Stimulated activated CD8-positive, alpha-beta memory T cell treated with anti-CD3 and anti-CD28 coated beads, Interleukin-15, amount 100 ng/mL, for 1 hour (primary cell): ENCODE data around the gene KIF20B.
"Not testable (repeated sequence)": the region's sequence is repeated elsewhere in the genome, so short reads cannot be mapped to it uniquely, and the experiment has no call there.

Experiments
- DNase-seq: peaks from one replicate; pipeline ENCODE4 v3.0.0-alpha.2; 2020; ENCODE audit warnings: low read depth

The KIF20B gene

DNA sequence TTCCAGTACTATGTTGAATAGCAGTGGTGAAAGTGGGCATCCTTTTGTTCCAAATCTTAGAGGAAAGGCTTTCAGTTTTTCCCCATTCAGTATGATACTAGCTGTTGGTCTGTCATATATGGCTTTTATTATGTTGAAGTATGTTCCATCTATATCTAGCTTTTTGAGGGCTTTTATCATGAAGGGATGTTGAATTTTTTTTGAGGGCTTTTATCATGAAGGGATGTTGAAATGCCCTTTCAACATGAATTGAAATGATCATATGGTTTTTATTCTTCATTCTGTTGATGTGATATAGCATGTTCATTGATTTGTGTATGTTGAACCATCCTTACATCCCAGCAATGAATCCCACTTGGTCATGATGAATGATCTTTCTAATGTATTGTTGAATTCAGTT, 75.3 kb downstream of the KIF20B start:
- DNase-seq, result no peak

DNA sequence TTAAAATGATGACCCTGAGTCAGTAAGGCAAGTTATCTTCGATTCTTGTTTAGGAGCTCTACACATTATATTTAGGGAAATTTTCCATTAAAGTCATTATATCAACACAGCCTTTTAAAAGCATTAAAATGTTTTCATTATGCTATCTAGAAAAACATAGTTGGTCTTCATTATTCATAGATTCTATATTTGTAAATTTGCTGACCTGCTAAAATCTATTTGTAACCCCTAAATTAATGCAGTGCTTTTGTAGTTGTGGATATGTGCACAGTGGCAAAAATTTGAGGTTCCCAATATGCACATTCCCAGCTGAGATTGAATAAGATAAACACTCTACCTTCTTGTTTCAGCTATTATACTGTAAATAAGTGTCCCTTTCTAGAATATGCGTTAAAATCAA, 81.1 kb downstream of the KIF20B start:
- DNase-seq, result no peak

DNA sequence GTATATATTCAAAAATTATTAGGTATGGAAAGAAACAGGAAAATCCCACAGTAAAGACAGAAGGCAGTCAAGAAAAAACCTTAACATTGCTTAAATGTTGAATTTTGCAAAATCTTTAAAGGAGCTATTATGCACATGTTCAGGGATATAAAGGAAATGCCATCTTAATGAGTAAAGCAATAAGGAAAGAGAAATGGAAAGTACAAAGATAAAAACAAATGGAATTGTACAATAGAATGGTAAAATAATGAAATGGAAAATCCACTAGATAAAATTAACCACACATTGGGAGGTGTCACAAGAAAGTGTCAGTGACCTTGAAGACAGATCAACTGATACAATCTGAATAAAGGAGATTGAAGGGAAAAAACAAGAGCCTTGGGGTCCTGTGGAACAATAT, 82.0 kb downstream of the KIF20B start:
- no peak for DNase-seq

DNA sequence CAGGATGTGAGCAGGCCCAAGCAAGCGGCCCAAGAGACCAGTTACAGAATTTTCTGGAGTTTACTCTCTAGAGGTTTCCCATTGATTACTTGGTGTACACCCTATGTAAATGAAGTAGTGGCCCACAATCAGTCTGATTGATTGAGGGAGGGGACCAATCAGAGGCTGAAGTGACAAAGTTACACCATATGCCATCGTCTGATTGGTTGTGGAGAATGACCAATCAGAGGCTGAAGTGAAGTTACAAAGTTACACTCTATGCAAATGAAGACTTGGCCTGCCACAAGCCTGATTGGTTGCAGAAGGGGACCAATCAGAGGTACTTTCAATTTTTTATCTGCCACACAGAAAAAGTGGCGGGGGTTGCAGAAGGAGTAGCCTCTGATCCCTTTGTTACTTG, 83.7 kb downstream of the KIF20B start:
- DNase-seq, result no peak

DNA sequence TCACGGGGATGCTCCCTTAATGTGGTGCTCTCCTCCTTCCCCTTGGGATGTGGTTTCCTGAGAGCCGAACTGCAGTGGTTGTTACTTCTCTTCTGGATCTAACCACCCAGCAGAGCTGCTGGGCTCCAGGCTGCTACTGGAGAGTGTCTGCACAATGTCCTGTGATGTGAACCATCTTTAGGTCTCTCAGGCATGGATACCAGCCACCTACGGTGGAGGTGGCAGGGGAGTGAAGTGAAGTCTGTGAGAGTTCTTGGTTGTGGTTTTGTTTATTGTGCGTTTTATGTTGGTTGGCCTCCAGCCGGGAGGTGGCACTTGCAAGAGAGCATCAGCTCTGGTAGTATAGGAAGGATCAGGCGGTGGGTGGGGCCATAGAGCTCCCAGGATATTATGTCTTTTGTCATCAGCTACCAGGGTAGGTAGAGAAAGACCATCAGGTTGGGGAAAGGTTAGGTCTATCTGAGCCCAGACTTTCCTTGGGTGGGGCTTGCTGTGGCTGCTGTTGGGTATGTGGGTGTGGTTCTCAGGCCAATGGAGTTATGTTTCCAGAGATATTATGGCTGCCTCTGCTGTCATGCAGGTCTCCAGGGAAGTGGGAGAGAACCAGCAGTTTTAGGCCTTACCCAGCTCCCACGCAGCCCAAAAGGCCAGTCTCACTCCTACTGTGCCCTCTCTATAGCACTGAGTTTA, 87.9 kb downstream of the KIF20B start:
- DNase-seq, result no peak

DNA sequence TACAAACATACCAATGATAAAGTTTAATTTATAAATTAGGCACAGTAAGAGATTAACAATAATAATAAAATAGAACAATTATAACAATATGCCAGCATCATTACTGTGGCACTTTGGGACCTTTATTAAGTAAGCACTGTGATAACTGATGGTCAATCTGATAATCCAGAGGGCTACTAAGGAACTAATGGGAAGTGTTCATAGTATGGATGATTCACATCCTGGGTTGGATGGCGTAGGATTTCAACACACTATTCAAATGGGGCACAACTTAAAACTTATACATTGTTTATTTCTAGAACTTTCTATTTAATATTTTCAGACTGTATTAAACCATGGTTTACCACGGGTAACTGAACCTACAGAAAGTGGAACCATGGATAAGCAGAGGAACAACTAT, 90.8 kb downstream of the KIF20B start:
- DNase-seq, result no peak

DNA sequence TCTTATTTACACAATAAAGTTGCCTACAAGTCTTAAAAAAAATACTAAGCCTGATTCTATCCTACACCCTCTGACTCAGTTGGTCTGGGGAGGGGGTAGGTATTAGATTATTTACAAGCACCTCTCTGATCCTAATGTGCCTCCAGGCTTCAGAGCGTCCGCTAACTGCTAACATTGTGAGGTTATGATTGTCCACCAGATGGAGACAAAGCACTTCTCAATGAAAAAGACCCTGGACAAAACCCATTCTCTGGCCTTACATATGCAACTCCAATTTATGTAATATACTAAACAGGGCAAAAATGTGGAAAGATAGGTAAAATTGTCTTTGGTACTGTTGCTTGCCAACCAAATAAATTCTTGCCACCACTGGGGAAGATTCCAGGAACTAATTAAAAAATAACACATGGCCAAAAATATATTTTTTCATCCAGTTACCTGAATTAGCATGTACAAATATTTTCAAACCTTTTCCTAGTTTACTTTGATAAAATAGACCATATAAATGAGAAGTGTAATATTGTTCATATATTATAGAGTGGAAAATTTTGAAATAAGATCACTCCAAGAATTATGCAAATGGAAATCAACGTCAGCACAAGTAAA, 92.4 kb downstream of the KIF20B start:
- DNase-seq, result no peak

DNA sequence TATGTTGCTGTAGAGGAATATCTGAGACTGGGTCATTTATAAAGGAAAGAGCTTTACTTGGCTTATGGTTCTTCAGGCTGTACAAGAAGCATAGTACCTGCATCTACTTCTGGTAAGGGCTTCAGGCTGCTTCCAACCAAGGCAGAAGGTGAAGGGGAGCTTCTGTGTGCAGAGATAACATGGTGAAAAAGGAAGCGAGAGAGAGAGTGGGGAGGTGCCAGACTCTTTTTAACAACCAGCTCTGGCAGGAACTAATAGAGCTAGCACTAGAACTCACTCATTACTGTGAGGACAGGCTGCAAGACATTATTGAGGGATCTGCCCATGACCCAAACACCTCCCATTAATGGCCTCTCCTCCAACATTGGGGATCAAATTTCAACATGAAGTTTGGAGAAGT, 94.5 kb downstream of the KIF20B start:
- no peak for DNase-seq

DNA sequence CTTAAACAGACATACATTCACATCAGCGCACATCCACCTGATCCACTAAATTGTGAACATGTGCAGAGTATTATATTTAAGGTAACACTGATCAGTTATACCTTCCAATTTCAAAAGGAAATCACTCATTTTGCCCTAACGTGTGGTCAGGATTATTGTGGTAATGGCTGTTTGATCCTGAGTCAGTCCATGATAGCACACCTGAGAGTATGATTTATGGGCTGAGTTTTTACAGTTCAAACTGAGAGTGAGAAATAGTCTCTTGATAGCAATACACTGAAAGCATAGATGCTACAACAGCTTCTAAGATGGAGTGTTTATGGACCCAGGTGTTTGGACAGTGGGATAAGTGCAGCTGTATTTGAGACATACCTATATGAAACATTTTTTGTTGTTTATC, 96.7 kb downstream of the KIF20B start:
- no peak for DNase-seq

DNA sequence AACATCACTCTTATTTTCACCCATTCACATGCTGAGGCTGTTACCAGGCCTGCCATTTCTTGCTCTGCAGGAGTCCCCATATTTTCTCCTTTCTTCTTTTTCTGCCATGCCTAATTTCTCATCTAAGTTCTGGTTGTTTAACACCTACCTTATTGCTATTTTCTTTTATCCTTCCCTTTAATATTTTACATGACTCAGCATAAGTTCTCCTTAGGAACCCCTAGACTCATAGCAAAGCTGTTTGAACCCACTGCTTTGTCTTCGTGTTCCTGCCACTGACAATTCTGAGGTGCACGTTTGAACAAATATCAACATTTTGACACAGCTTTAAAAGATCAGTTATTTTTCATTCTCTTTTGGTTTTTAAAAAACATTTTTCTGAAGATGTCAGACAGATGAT, 98.2 kb downstream of the KIF20B start:
- no peak for DNase-seq

DNA sequence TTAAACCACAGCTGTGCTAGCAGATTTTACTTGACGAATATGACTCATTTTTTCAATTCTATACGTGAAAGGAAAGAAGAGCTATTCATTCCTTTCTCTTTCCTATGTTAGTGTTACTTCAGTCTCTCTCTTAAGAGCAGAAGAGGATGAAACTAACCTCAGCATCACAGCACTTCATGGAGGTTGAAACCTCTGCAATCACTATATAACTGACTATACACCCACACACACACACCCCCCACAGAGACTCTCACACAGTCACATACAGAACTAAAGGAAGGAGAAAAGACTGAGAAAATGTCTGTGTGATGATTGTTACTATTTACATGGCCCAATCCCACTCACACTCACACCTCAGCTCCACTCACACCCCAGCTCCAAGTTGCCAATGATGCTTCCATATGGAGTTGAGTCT, 104.2 kb downstream of the KIF20B start:
- DNase-seq, result no peak

DNA sequence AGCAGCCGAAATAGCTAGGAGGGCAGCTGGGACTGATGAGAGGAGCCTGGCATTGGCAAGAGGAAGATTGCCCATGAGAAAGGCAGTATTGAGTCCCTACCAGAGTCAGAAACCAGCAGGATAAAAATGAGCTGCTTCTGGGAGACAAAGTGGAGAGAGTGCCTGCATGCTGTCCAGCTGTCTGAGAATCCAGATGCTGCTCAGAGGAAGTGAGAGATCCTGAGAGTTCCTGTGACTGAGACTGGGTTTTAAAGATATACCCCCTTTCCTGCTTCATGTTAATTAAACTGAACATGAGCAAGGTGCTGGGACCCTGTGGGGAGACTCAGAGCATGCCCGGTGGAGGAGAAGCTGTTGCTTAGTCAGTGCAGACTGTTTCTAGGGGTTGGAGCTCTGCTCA, 107.5 kb downstream of the KIF20B start:
- no peak for DNase-seq

DNA sequence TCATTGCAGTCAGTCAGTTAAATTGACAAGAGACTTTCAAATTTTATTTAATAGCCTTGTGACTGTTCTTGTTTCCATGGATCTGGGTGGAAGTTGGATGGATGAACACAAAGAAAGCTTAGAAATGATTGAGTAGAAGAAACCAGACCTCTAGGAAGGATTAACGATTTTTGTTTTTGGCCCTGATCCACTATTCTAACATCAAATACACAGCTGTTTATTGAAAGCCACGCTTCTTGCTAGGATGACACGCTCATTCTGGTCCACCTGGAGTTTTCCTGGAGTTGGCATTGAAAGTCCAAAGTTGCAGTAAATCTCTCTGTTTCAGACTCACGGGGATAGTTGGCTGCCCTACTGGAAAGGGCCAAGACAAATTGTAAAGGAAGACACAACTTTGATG, 108.4 kb downstream of the KIF20B start:
- no peak for DNase-seq

DNA sequence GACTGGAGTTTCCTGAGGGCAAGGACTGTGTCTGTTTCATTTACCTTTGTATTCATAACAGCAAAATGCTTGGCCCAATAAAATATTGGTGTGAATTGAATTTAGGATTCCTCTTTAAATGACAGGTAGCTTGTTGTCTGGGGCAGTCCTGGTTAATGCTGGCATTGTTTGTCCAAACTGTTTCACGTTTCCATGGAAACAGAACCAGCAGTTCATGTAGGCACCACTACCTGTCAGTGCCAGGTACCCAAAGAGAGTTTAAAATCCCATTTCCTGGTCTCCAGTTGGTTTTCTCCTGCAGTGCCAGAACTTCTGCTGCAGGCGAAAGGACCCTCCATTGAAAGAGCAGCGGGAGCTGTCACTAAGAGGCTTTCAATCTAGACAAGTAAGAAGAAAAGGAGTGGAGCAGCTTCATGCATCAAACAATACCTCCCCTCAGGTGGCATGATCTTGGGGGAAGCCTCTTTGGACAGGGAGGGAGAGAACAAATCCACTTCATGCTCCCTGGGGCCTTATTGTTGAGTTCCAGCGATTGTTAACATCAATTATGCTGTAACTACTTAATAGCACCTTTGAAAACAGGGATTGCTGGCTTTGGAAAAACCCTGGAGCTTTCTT, 109.6 kb downstream of the KIF20B start:
- no peak for DNase-seq

DNA sequence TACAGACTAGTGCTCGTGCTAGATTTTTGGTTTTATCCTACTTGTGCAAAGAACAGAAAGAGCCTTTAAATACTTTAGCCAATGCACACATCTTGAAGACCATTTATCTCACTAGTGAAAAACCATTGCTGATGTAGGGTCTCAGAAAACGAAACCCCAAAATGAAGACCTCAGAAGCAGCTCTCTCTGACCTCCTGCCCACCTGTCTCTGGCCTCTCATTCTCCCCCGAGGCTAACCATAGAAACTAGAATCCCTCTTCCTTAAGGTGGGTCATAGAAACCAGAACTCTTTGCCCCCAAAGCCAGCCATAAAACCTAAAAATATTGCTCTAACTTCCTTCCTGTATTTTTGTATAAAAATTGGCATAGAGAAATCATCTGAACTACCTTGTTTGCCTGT, 112.2 kb downstream of the KIF20B start:
- no peak for DNase-seq

DNA sequence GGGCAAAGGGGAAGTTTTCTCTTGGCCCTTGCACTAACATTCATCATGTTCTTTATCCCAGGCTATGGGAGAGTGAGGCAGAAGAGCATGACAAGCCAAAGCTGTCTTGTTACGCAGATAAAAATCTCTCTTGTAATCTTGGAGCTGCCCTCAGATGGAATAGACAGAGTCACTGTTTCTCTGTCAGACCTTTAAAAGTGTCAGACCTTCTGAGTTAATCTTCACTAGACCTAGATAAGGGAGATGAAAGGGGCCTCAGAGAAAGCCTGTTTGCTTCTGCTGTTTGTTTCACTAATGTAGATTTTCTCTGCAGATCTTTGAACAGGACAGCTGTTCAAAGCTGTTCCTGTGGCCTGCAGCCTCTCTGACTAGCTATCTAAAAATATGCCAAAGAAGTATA, 112.9 kb downstream of the KIF20B start:
- DNase-seq, result no peak

DNA sequence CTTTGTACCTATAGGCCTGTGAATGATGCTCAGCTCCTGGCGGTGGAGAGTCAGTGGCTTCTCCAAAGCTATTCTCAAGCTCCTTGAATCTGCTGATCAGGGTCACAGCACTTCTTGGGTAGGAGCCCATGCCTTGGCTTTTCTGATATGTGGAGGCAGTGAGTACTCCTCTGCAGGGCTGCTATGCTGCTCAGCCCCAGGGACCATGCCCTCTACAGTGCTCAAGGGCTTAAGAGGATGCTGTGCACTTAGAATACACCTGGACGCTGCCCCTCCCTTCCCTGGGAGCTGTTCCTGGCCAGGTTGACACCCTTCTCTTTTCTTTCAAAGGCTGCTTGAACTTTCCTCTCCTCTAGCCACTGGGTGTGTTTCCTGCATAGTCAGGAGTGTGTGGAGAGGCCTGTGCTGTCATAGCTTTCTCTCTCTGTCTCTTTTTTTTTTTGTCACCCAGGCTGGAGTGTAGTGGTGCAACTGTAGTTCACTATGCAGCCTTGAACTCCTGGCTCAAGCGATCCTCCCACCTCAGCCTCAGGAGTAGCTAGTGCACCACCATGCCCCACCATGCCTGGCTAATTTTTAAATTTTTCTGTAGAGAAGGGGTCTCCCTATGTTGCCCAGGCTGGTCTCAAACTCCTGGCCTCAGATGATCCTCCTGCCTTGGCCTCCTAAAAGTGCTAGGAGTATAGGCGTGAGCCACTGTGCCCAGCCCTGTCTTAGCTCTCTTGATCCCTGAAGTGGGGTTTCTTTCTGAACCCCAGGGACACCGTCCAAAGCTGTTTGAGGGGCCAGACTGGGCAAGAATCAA, 113.9 kb downstream of the KIF20B start:
- no peak for DNase-seq

DNA sequence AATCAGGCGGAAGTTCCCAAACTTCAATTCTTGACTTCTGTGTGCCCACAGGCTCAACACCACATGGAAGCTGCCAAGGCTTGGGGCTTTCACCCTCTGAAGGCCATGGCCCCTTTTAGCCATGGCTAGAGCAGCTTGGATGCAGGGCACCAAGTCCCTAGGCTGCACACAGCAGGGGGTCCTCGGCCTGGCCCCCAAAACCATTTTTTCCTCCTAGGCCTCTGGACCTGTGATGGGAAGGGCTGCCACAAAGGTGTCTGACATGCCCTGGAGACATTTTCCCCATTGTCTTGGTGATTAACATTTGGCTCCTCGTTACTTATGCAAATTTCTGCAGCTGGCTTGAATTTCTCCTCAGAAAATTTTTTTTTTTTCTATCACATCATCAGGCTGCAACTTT, 117.6 kb downstream of the KIF20B start:
- not testable (repeated sequence) for DNase-seq
